Left colon (tissue), 2 donors: Measurements from ENCODE around the gene FNTB. TPM values are rescaled to one million over a fixed set of nuclear protein-coding genes. Genes with fewer than 3 reads are reported as not detected.
"Not testable (repeated sequence)": the region's sequence is repeated elsewhere in the genome, so short reads cannot be mapped to it uniquely, and the experiment has no call there.

Experiments
- ATAC-seq: fragments of 200-7000 bp; cut with Tn5 transposase; one replicate; pipeline ENCODE4 v1.9.1; 2020; ENCODE audit warnings: mild to moderate bottlenecking, moderate library complexity
- DNase-seq, 2 donors: peaks; one replicate each; pipeline ENCODE4 v3.0.0-alpha.2; 2020
- intact Hi-C, 2 donors: fragments of 100-400 bp; cut with DNase I in 1 of 2; cut with micrococcal nuclease in 1 of 2; formaldehyde crosslinking; loops; one replicate each; pipeline versions ENCODE4 v1.11.2 to v1.14.0; 2022; cut with DNase I, micrococcal nuclease
- total RNA-seq, 2 donors: library from RNA; stranded (reverse); fragmentation: NEBNext Ultra II Directional; extraction: Animal tissue kit (Norgen Biotek cat#: 25700); gene quantifications; one replicate each; pipeline ENCODE4 v1.2.1, GENCODE V29; 2021
- donor health status: DM: no; HTN: no; CAD: no.
- donor health status: DM: yes; HTN: yes; CAD: no.

FNTB gene
- total RNA-seq, 2 donors from 2014 or later: 11.0 to 14.2 TPM

GRCh38 chr14:65002586-65003210 is 16.0 kb downstream of the FNTB start:
- no peak for DNase-seq
- ATAC-seq: no peak
- intact Hi-C loops: no loop called here

- ATAC-seq (no peak), DNase-seq (no peak)
- intact Hi-C loops: no loop called here
Measured at GRCh38 chr14:65003394-65003793, 16.7 kb downstream of the FNTB start.

GRCh38 chr14:65006261-65006721 is 19.6 kb downstream of the FNTB start:
- no peak for ATAC-seq
- intact Hi-C loops: no loop called here

GRCh38 chr14:65007202-65007601 is 20.5 kb downstream of the FNTB start:
- DNase-seq (no peak), ATAC-seq (no peak)
- intact Hi-C loops: no loop called here

More at GRCh38 chr14:65006261-65006721, 19.6 kb downstream of the FNTB start:
- no peak for DNase-seq

GRCh38 chr14:65010211-65010931 is 23.7 kb downstream of the FNTB start:
- DNase-seq: no peak
- intact Hi-C loops: no loop called here
- ATAC-seq: no peak

GRCh38 chr14:65011538-65011937 is 24.8 kb downstream of the FNTB start:
- intact Hi-C loops: no loop called here
- DNase-seq: no peak
- no peak for ATAC-seq

GRCh38 chr14:65012353-65012752 is 25.7 kb downstream of the FNTB start:
- ATAC-seq (no peak), DNase-seq (no peak)
- intact Hi-C loops: no loop called here

- no peak for ATAC-seq
- intact Hi-C loops: no loop called here
- no peak for DNase-seq
Measured at GRCh38 chr14:65015391-65015790, 28.7 kb downstream of the FNTB start.

- ATAC-seq: no peak
- no peak for DNase-seq
- intact Hi-C loops: no loop called here
Measured at GRCh38 chr14:65016471-65016870, 29.8 kb downstream of the FNTB start.

GRCh38 chr14:65019944-65020566 is 33.4 kb downstream of the FNTB start:
- ATAC-seq (peak; percentile 93), DNase-seq (no peak)
- intact Hi-C loops: no loop called here

- DNase-seq (no peak), ATAC-seq (peak; percentile 6)
- intact Hi-C loops: no loop called here
Measured at GRCh38 chr14:65024957-65025356, 38.3 kb downstream of the FNTB start.

- DNase-seq: no peak
Measured at GRCh38 chr14:65025818-65026217, 39.1 kb downstream of the FNTB start.

GRCh38 chr14:65026526-65026925 is 39.8 kb downstream of the FNTB start:
- intact Hi-C loops: no loop called here
- ATAC-seq (no peak), DNase-seq (no peak)

More at GRCh38 chr14:65025818-65026217, 39.1 kb downstream of the FNTB start:
- peak; percentile 93 for ATAC-seq
- intact Hi-C loops: no loop called here

GRCh38 chr14:65027127-65027799 is 40.6 kb downstream of the FNTB start:
- ATAC-seq: no peak
- intact Hi-C loops: no loop called here
- no peak for DNase-seq

- intact Hi-C loops: no loop called here
- no peak for DNase-seq
- peak; percentile 47 for ATAC-seq
Measured at GRCh38 chr14:65028937-65029336, 42.2 kb downstream of the FNTB start.

- ATAC-seq: not testable (repeated sequence)
Measured at GRCh38 chr14:65031321-65031720, 44.6 kb downstream of the FNTB start.

GRCh38 chr14:65032319-65032718 is 45.6 kb downstream of the FNTB start:
- intact Hi-C loops: no loop called here
- ATAC-seq (peak; percentile 50), DNase-seq (no peak)

More at GRCh38 chr14:65031321-65031720, 44.6 kb downstream of the FNTB start:
- DNase-seq, intact Hi-C loops: not testable (repeated sequence)

- ATAC-seq (no peak), DNase-seq (no peak)
- intact Hi-C loops: no loop called here
Measured at GRCh38 chr14:65033181-65033580, 46.5 kb downstream of the FNTB start.

GRCh38 chr14:65034021-65034420 is 47.3 kb downstream of the FNTB start:
- no peak for DNase-seq
- no peak for ATAC-seq
- intact Hi-C loops: no loop called here
